NCI-H446 treated with DMSO at 0.1 percent for 48 hours (cell line): ENCODE results near the gene IPO13.
A peak's percentile ranks its signal among the peaks of the same experiment; 100 is the strongest.

ENCODE experiments used
- DNase-seq: peaks from one replicate; lab custom pipeline; 2025; lab: John Stamatoyannopoulos, UW

The IPO13 gene

DNA sequence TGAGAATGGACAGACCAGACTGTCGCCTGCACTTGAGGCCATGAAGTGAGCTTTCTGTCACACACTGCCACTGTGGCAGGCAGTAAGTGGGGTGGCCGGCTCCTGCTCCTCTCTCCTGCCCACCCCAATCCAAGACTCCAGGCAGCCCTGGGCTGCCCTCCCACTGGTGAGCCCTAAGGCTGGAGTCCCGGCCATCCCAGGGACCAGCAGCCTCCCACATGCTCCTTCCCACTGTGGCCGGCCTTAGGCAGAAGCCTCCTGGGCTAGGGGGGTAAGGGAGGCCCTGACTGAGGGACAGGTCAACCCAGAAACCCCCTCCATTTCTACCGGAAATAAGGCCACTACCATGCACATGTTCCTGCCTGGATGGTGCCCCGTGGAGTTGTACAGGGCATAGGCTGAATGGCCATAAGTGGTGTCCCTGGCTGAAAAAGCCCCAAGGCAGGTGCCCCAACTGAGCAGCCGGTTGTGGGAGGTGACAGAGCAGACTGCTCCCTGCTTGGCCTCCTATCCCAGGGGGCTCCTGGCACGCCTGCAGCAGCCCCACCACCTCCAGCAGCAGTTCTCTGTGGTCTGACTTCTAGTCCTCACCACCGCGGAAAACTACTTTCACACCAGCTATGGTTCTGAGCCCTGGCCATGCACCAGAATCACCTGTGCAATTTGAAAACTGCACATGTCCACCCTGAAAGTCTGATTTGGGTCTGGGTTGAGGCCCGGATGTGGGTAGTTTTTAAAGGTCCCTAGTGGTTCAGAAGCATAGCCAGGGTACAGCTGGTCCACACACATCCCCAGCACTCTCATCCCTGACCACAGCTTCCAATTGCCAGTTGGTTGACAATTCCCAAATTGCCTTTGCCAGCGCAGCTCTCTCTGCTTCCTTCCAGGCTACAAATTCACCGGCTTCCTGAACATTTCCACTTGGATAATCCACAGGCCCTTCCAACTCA is 14.8 kb upstream of the IPO13 start:
- DNase-seq, result no peak

GRCh38 chr1:43932786-43933385 is 13.9 kb upstream of the IPO13 start:
- DNase-seq, result no peak

DNA sequence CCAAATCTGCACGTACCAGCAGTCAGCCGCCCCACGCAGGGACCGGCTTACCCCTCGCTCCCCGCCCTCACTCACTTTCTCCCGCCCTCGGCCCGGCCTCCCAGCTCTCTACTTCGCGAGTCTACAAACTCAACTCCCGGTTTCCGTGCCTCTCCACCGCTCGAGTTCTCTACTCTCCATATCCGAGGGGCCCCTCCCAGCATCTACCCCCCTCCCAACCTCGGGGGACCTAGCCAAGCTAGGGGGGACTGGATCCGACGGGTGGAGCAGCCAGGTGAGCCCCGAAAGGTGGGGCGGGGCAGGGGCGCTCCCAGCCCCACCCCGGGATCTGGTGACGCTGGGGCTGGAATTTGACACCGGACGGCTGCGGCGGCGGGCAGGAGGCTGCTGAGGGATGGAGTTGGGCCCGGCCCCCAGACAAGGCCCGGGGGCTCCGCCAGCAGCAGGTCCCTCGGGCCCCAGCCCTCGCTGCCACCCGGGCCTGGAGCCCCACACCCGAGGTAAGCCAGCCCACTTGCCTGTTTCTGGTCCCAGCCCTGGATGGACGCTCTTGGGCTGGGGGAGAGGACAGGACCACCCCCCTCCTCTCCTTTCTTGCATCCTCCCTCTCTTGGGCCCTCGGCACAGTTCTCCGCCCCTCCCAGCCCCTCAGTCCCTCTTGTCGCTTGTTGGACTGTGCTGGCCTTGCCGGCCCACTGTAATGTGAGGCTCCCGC is 13.2 kb upstream of the IPO13 start, which contains the start of gene ARTN:
Gene ARTN, plus strand, starts transcription at position 416 of the 715 bp plus-strand sequence. CDS start 1,856 bp downstream, outside the sequence.
- DNase-seq, result no peak

GRCh38 chr1:43934101-43934985 is 12.4 kb upstream of the IPO13 start:
- DNase-seq, result peak; percentile 11

GRCh38 chr1:43934986-43935324 is 11.8 kb upstream of the IPO13 start:
- DNase-seq, result no peak

DNA sequence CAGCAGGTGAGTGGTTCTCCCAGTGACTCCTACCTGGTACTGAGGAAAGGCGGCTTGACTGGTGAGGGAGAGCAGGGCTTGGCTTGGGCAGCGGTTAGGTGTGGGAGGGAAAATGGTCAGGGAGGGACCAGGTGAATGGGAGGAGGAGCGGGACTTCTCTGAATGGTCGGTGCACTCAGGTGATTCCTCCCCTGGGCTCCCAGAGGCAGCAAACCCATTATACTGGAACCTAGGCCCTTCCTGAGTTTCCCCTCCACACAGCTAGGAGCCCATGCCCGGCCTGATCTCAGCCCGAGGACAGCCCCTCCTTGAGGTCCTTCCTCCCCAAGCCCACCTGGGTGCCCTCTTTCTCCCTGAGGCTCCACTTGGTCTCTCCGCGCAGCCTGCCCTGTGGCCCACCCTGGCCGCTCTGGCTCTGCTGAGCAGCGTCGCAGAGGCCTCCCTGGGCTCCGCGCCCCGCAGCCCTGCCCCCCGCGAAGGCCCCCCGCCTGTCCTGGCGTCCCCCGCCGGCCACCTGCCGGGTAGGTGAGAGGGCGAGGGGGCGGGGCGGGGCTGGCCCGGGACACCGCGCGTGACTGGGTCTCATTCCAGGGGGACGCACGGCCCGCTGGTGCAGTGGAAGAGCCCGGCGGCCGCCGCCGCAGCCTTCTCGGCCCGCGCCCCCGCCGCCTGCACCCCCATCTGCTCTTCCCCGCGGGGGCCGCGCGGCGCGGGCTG is 10.9 kb upstream of the IPO13 start:
- DNase-seq, result no peak

DNA sequence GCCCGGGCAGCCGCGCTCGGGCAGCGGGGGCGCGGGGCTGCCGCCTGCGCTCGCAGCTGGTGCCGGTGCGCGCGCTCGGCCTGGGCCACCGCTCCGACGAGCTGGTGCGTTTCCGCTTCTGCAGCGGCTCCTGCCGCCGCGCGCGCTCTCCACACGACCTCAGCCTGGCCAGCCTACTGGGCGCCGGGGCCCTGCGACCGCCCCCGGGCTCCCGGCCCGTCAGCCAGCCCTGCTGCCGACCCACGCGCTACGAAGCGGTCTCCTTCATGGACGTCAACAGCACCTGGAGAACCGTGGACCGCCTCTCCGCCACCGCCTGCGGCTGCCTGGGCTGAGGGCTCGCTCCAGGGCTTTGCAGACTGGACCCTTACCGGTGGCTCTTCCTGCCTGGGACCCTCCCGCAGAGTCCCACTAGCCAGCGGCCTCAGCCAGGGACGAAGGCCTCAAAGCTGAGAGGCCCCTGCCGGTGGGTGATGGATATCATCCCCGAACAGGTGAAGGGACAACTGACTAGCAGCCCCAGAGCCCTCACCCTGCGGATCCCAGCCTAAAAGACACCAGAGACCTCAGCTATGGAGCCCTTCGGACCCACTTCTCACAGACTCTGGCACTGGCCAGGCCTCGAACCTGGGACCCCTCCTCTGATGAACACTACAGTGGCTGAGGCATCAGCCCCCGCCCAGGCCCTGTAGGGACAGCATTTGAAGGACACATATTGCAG is 10.2 kb upstream of the IPO13 start:
- no peak for DNase-seq

- DNase-seq, result no peak
These were observed 9.4 kb upstream of the IPO13 start for GRCh38 chr1:43937179-43937865.

GRCh38 chr1:43938383-43938782 is 8.4 kb upstream of the IPO13 start:
- no peak for DNase-seq

DNA sequence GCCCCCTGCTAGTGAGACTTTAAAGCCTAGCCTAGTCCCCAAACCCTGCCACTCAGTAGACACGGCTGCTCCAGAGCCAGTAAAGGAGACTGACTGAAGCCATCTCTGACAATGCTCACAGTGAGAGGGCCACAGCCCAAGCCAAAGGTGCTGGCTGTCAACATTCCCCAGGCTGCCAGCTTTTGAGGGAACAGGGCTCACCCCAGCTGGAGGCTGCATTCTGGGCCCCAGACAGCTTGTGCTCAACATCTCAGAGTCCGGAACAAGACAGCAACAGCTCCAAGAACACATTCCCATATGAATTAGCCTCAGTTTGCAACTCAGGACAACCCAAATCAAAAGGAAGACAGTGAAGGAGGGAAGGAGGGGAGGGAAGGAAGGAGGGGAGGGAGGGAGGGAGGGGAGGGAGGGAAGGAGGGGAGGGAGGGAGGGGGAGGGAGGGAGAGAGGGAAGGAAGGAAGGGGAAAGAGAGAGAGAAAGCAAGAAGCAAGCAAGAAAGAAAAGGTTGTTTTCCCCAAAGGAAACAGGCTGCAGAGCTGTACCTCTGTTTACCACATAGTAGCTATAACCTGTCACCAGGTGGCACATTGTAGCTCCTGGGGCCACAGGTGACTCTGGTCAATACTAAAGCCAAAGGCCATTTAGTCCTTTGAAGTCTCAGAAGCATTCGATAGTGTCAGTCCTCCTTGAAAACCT is 7.7 kb upstream of the IPO13 start:
- DNase-seq, result no peak

DNA sequence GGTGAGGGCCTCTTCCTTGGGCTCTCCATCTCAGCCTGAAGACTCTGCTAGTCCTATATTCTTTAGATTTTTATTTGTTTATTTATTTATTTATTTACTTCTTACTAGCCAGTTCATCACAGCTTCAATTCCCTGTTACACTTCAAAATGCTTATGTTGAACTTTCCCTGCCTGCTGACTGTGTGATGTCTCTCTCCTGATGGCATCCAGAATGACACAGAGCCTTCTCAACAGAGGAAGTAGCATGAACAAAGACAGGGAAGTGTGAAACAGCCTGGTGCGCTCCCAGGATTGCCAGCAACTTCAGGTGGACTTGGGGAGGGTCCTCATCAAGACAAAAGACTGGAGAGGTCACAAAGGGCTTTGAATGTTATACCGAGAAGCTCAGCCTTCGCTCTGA is 4.3 kb upstream of the IPO13 start:
- DNase-seq, result no peak

DNA sequence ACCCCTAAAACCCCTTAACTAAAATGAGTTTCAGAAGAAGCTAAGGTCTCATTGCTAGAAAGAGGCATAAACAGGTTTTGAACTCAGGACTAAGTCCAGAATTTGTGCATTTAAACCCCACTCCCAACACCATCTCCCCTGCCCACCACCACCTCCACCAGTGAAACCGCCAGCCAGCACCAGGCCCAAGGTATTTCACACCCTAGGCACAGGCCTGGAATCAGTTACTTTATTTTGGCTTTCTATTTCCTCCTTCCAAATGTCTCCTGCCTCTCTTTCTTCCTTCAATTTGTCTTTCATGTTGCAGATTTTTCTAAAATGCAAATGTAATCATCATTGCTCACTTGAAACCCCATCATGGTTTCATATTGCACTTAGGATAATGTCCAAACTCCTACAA is 1.9 kb upstream of the IPO13 start:
- DNase-seq, result no peak

DNA sequence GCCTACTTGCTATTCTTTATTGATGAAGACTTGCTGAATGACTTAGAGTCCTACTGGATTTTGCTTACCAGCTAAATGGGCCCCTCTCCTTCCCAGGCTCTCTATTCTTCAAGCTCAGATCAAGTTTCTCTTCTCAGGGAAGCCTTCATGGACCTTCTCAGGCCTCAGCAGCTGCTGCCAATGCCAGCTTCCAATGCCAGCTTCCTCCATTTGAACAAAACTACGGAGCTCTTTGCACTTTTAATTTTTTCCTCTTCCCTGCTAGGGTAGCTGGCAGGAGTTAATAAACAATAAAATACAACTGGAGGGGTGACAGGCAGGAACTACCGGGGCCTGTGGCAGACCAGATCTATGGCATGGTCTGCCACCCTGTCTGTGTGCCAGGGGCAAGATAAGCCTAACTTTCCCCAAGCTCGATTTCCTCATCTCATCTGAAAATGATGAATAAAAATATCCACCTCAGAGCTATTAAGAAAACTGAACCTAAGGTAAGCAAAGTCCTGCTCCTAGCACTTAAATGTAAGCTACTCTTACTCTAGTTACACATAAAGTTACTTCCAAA is 995 bp upstream of the IPO13 start:
- DNase-seq, result no peak

DNA sequence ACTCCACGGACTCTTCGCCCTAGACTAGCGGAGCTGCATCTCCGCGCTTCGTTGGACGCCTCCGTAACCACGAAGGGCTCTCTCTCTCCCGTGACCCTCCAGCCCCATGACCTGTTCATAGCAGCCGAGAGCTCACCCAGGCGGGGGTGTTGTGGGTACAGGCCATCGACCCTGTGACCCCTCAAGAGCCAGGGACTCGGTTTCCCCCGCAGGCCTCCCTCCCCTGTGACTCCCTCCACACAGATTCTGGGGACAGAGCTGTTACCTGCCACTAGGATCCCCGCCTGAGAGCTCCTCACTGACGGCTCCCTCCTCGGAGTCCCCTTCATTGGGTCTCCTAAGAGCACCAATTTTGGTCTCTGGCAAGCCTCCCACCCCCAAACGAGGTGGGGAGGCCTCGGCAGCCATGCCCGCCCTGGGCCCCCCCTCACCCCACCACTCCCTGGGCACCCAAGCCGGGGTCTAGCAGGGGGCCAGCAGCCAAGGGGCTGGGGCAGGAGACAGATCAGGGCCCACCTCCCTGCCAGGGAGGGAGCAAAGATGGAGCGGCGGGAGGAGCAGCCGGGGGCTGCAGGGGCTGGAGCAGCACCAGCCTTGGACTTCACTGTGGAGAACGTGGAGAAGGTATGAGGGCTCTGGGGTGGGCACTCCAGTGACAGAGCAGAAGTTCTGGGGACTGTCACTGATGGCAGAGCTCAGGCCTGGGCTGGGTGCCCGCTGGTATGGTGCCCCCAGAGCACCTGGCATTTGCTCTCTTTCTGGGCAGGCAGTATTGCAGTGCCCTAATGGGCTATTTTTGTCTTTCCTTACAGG is 517 bp downstream of the IPO13 start:
- no peak for DNase-seq

DNA sequence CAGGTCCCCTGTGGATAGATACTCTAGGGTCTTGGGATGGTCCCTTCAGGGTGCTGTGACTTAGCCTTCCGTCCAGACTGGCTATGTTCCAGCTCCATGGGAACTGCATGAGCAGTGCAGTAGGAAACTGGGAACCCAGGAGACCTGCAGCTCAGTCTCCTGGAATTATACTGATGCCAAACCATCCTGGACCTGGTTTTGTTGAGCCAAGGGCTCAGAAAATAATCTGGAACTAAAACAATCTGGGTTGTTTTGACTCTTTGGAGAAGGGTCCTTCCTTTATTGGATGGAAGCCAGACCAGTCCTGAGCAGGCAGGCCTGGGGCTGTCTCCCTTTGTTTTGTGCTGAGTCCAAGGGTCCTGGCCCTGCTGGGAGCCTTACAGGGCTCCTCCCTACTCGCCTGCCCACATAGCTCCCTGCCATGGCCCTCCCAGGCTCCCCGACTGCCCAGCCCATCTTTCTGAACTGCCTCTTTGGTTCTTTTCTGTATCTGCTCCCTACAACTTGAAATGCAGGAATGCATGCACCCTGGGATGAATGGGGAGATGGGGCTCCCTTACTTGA is 1.2 kb downstream of the IPO13 start:
- no peak for DNase-seq

GRCh38 chr1:43949678-43950077 is 2.9 kb downstream of the IPO13 start:
- no peak for DNase-seq
